OCI-LY7 (cell line): ENCODE data around the gene AKAP13. TPM values are rescaled to one million over a fixed set of nuclear protein-coding genes. Genes with fewer than 3 reads are reported as not detected.

Experiments
- BruUV-seq: library from RNA; stranded (reverse); fragments of 400-500 nt; replicated peaks from 2 replicates; lab custom pipeline; 2021; lab: Mats Ljungman, UMichigan
- CTCF ChIA-PET: fragments of 300-600 bp; sonication (Branson Sonifier 250); formaldehyde crosslinking; loops from one replicate; lab custom pipeline; 2022; ENCODE audit warnings: antibody characterized with exemption; ENCODE audit not compliant: unreplicated experiment; lab: Charles Lee
- POLR2A ChIA-PET: fragments of 300-600 bp; sonication (Branson Sonifier 250); formaldehyde crosslinking; loops from one replicate; lab custom pipeline; 2022; ENCODE audit warnings: antibody characterized with exemption; lab: Charles Lee
- DNase-seq: peaks from one replicate; pipeline ENCODE4 v3.0.0-alpha.2; 2015; ENCODE audit warnings: low spot score
- H2AFZ ChIP-seq: fragments of 200-600 bp; sonication (generic), shearing (Covaris generic); 2 replicates; pipeline ENCODE4 v1.6.1; 2014; ENCODE audit warnings: mild to moderate bottlenecking, antibody characterized with exemption, low read length, moderate library complexity
- H3K27ac ChIP-seq: fragments of 200-600 bp; sonication (generic); 2 replicates; pipeline ENCODE4 v1.5.1; 2014; ENCODE audit warnings: mixed run types, low read depth, mild to moderate bottlenecking, moderate library complexity, low read length, inconsistent platforms; ENCODE audit not compliant: poor library complexity, severe bottlenecking
- H3K36me3 ChIP-seq: fragments of 200-600 bp; sonication (generic); 2 replicates; pipeline ENCODE4 v1.6.1; 2014; ENCODE audit warnings: mild to moderate bottlenecking, antibody characterized with exemption, low read length, moderate library complexity, mixed read lengths; ENCODE audit not compliant: insufficient read depth
- H3K4me1 ChIP-seq: fragments of 200-600 bp; sonication (generic); 2 replicates; pipeline ENCODE4 v1.5.1; 2014; ENCODE audit warnings: mild to moderate bottlenecking, low read length; ENCODE audit not compliant: insufficient read depth, poor library complexity, severe bottlenecking
- H3K4me2 ChIP-seq: fragments of 200-600 bp; sonication (generic); 2 replicates; pipeline ENCODE4 v1.6.1; 2014; ENCODE audit warnings: mild to moderate bottlenecking, low read length
- H3K4me3 ChIP-seq: fragments of 200-600 bp; sonication (generic); 2 replicates; pipeline ENCODE4 v1.5.1; 2014; ENCODE audit warnings: mild to moderate bottlenecking, low read depth, low read length; ENCODE audit not compliant: poor library complexity, severe bottlenecking
- H3K79me2 ChIP-seq: fragments of 200-600 bp; sonication (generic); 2 replicates; pipeline ENCODE4 v1.6.1; 2016; ENCODE audit warnings: low read depth, mild to moderate bottlenecking, low read length, moderate library complexity, mixed read lengths; ENCODE audit not compliant: insufficient read depth
- H3K9me2 ChIP-seq: fragments of 200-600 bp; sonication (generic); 2 replicates; pipeline ENCODE4 v1.6.1; 2016; ENCODE audit warnings: mild to moderate bottlenecking, low read length, mixed read lengths; ENCODE audit not compliant: insufficient read depth
- H3K9me3 ChIP-seq: fragments of 200-600 bp; sonication (generic); 2 replicates; pipeline ENCODE4 v1.6.1; 2014; ENCODE audit warnings: mild to moderate bottlenecking, mixed run types, low read length, mixed read lengths
- H4K20me1 ChIP-seq: fragments of 200-600 bp; sonication (generic); 2 replicates; pipeline ENCODE4 v1.6.1; 2014; ENCODE audit warnings: mild to moderate bottlenecking, antibody characterized with exemption, low read length, moderate library complexity, mixed read lengths; ENCODE audit not compliant: insufficient read depth
- EZH2phosphoT487 ChIP-seq: fragments of 200-600 bp; sonication (generic); IDR thresholded peaks from 2 replicates; pipeline ENCODE4 v1.6.1; 2018; ENCODE audit warnings: low read depth, borderline replicate concordance, mild to moderate bottlenecking, mixed run types, antibody characterized with exemption, low read length, moderate library complexity, mixed read lengths
- intact Hi-C: fragments of 100-400 bp; cut with micrococcal nuclease; formaldehyde crosslinking; loops from one replicate; pipeline ENCODE4 v1.10.0; 2022; ENCODE audit not compliant: unreplicated experiment
- total RNA-seq, 2 experiments: library from RNA; depleted of rRNA in 1 of 2; stranded (reverse); fragments of >200 nt in 1 of 2; shearing (Covaris generic) in 1 of 2; gene quantifications; 2 replicates each; pipeline ENCODE4 v1.2.3, GENCODE V29; 2014 to 2022
- TF ChIP-seq, protein P1 (sequence below): fragments of 200-600 bp; sonication (generic); conservative IDR thresholded peaks from 2 replicates; pipeline ENCODE4 v1.5.1; 2014; ENCODE audit warnings: mild to moderate bottlenecking, antibody characterized with exemption, low read length, moderate library complexity, mixed read lengths

The AKAP13 gene
- total RNA-seq, 2 experiments from 2014 or later, result 140 to 250 TPM

DNA sequence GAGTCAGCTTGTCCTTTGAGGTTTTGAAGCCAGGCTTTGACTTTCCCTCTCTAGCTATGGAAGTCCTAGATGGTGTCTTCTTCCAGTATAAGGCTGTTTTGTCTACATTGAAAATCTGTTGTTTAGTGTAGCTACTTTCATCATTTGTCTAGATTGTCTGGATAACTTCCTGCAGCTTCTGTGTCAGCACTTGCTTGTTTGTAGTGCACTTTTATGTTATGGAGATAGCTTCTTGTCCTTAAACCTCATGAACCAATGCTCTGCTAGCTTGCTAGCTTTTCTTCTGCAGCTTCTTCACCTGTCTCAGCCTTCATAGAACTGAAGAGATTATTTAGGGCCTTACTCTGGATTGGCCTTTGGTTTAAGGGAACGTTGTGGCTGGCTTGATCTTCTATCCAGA, 43.8 kb downstream of the AKAP13 start:
- Histone ChIP-seq H3K9me2 (no peaks in the 10 kb centered on the region), H2AFZ (no peak overlapping the region), H3K79me2 (peaks cover 99% of the 10 kb centered on the region), H3K27ac (no peak overlapping the region), H3K4me2 (no peak overlapping the region), H3K36me3 (0 out of 2 replicates have a peak, but pooled peaks cover 5% of the 10 kb centered on the region), H3K4me1 (peaks cover 59% of the 10 kb centered on the region), H3K9me3 (no peaks in the 10 kb centered on the region), H4K20me1 (peaks cover 50% of the 10 kb centered on the region; the same call in 1 of the 2 replicates), H3K4me3 (no peak overlapping the region)
- POLR2A ChIA-PET, result interaction anchor here (0.6 to 1.5 kb wide), 8 partner anchors 8 to 161 kb away, joined by 3 to 9 read pairs (median 4); no protein-coding TSS in a partner anchor
- no peak for DNase-seq
- CTCF ChIA-PET, result interaction anchor here (0.9 kb wide), 1 partner anchor 11 kb away, joined by 7 read pairs; no protein-coding TSS in a partner anchor
- no TSS peak for BruUV-seq
- TF ChIP-seq EZH2phosphoT487, result no peak
- TF ChIP-seq, protein P1, sequence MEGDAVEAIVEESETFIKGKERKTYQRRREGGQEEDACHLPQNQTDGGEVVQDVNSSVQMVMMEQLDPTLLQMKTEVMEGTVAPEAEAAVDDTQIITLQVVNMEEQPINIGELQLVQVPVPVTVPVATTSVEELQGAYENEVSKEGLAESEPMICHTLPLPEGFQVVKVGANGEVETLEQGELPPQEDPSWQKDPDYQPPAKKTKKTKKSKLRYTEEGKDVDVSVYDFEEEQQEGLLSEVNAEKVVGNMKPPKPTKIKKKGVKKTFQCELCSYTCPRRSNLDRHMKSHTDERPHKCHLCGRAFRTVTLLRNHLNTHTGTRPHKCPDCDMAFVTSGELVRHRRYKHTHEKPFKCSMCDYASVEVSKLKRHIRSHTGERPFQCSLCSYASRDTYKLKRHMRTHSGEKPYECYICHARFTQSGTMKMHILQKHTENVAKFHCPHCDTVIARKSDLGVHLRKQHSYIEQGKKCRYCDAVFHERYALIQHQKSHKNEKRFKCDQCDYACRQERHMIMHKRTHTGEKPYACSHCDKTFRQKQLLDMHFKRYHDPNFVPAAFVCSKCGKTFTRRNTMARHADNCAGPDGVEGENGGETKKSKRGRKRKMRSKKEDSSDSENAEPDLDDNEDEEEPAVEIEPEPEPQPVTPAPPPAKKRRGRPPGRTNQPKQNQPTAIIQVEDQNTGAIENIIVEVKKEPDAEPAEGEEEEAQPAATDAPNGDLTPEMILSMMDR, result no peak
- intact Hi-C loops, result no loop called here

DNA sequence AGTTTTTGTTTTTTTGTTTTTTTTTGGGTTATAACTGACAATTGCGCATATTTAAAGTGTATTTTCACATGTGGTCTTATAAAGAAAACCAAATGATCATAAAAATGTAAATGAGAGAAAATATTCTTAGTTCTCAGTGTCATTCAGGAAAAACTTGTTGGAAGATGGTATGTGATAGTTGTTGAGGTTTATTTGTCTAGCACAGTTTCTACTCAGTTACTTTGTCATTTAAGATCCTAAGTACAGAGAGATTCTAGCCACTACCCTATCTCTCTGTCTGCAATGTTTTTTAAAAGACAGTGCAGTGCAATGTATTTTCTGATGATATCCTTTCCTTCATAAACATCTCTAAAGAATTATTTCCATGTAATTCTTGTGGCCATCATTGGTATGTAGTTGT, 46.1 kb downstream of the AKAP13 start:
- POLR2A ChIA-PET, result interaction anchor here (0.6 to 0.8 kb wide), 3 partner anchors 19 to 78 kb away, joined by 3 to 4 read pairs (median 4); no protein-coding TSS in a partner anchor
- Histone ChIP-seq H3K4me3 (no peak overlapping the region), H3K79me2 (peaks cover 100% of the 10 kb centered on the region), H3K9me3 (no peaks in the 10 kb centered on the region), H2AFZ (no peak overlapping the region), H3K27ac (no peak overlapping the region), H3K4me2 (no peak overlapping the region), H4K20me1 (peaks cover 51% of the 10 kb centered on the region; the same call in 1 of the 2 replicates), H3K9me2 (no peaks in the 10 kb centered on the region), H3K36me3 (0 out of 2 replicates have a peak, but pooled peaks cover 6% of the 10 kb centered on the region), H3K4me1 (peaks cover 46% of the 10 kb centered on the region)
- no TSS peak for BruUV-seq
- TF ChIP-seq, protein P1, result no peak
- no peak for TF ChIP-seq EZH2phosphoT487
- CTCF ChIA-PET, result no interaction called here
- intact Hi-C loops, result no loop called here
- no peak for DNase-seq
